Activated effector memory CD4-positive, alpha-beta T cell treated with Interleukin-2 at 50 U/mL for 16 hours (primary cell): ENCODE results near the gene SLC7A7.
"Not testable (repeated sequence)": the region's sequence is repeated elsewhere in the genome, so short reads cannot be mapped to it uniquely, and the experiment has no call there.

Source experiments
- DNase-seq: peaks from one replicate; pipeline ENCODE4 v3.0.0-alpha.2; 2020

Gene SLC7A7

GRCh38 chr14:22820731-22821130 lies 5.5 kb upstream of the SLC7A7 start:
- no peak for DNase-seq

GRCh38 chr14:22819151-22819988 lies 4.1 kb upstream of the SLC7A7 start:
- no peak for DNase-seq

- DNase-seq, result no peak
Measured at GRCh38 chr14:22814373-22814772, 862 bp downstream of the SLC7A7 start.

GRCh38 chr14:22813145-22813544 lies 2.1 kb downstream of the SLC7A7 start:
- DNase-seq, result no peak

- no peak for DNase-seq
Measured at GRCh38 chr14:22812744-22813143, 2.5 kb downstream of the SLC7A7 start.

GRCh38 chr14:22811722-22812121 lies 3.5 kb downstream of the SLC7A7 start:
- DNase-seq, result no peak

GRCh38 chr14:22808388-22809209 lies 6.6 kb downstream of the SLC7A7 start:
- no peak for DNase-seq

GRCh38 chr14:22807432-22808087 lies 7.7 kb downstream of the SLC7A7 start:
- no peak for DNase-seq

GRCh38 chr14:22805235-22805634 lies 10.0 kb downstream of the SLC7A7 start:
- not testable (repeated sequence) for DNase-seq

GRCh38 chr14:22803687-22803974 lies 11.6 kb downstream of the SLC7A7 start:
- DNase-seq, result no peak

GRCh38 chr14:22802860-22803686 lies 12.2 kb downstream of the SLC7A7 start:
- DNase-seq, result no peak

- no peak for DNase-seq
Measured at GRCh38 chr14:22801716-22802115, 13.5 kb downstream of the SLC7A7 start.

- no peak for DNase-seq
Measured at GRCh38 chr14:22800346-22800745, 14.9 kb downstream of the SLC7A7 start.

GRCh38 chr14:22798528-22798927 lies 16.7 kb downstream of the SLC7A7 start:
- DNase-seq, result no peak

GRCh38 chr14:22797017-22797917 lies 18.0 kb downstream of the SLC7A7 start:
- DNase-seq, result no peak

- DNase-seq, result no peak
Measured at GRCh38 chr14:22796087-22796707, 19.0 kb downstream of the SLC7A7 start.

GRCh38 chr14:22794551-22794951 lies 20.7 kb downstream of the SLC7A7 start:
- no peak for DNase-seq

GRCh38 chr14:22793976-22794375 lies 21.3 kb downstream of the SLC7A7 start:
- no peak for DNase-seq

GRCh38 chr14:22793550-22793949 lies 21.7 kb downstream of the SLC7A7 start:
- not testable (repeated sequence) for DNase-seq

GRCh38 chr14:22792158-22792557 lies 23.1 kb downstream of the SLC7A7 start:
- DNase-seq, result no peak

- DNase-seq, result no peak
Measured at GRCh38 chr14:22791301-22791700, 23.9 kb downstream of the SLC7A7 start.
